Gastroesophageal sphincter (tissue), 4 donors: Measurements from ENCODE around the gene GMDS. TPM values are rescaled to one million over a fixed set of nuclear protein-coding genes. Genes with fewer than 3 reads are reported as not detected.

Experiments
- ATAC-seq: fragments of 150-250 bp; one replicate; pipeline ENCODE4 v1.9.1; 2016; ENCODE audit warnings: mild to moderate bottlenecking, moderate library complexity
- H3K27ac ChIP-seq, 4 donors: fragments of 200-600 bp; sonication (generic) in 3 of 4; 1 replicate in 3 of 4; 2 replicates in 1 of 4; pipeline ENCODE4 v1.5.1; 2016 to 2019
- H3K27me3 ChIP-seq: fragments of 200-600 bp; sonication (generic); one replicate; pipeline ENCODE4 v1.5.1; 2019
- H3K36me3 ChIP-seq, 2 donors: fragments of 200-600 bp; sonication (generic); one replicate each; pipeline ENCODE4 v1.5.1; 2019; ENCODE audit warnings: control low read depth in 1 of 2
- H3K4me1 ChIP-seq, 3 donors: fragments of 200-600 bp; sonication (generic); 1 replicate in 2 of 3; 2 replicates in 1 of 3; pipeline ENCODE4 v1.5.1; 2016 to 2019; ENCODE audit warnings: control low read depth in 2 of 3
- H3K4me3 ChIP-seq, 2 donors: fragments of 200-600 bp; sonication (generic); one replicate each; pipeline ENCODE4 v1.5.1; 2019; ENCODE audit warnings: mild to moderate bottlenecking in 1 of 2, moderate library complexity in 1 of 2
- H3K9me3 ChIP-seq, 3 donors: fragments of 200-600 bp; sonication (generic); one replicate each; pipeline ENCODE4 v1.5.1; 2017 to 2019; ENCODE audit warnings: control low read depth in 2 of 3
- CTCF ChIP-seq, 4 experiments: fragments of 200-600 bp in 2 of 4; fragments of 450-650 bp in 2 of 4; sonication (generic) in 1 of 4; IDR thresholded peaks; one replicate each; pipeline ENCODE4 v1.5.1; 2017 to 2019; ENCODE audit warnings: antibody characterized with exemption in 4 of 4, mild to moderate bottlenecking in 2 of 4, moderate library complexity in 2 of 4
- EP300 ChIP-seq: sonication (generic); formaldehyde crosslinking; IDR thresholded peaks from one replicate; pipeline ENCODE4 v1.6.1; 2017; ENCODE audit warnings: antibody characterized with exemption, mild to moderate bottlenecking
- POLR2A ChIP-seq, 2 donors: fragments of 450-650 bp; IDR thresholded peaks; one replicate each; pipeline ENCODE4 v1.6.1; 2017; ENCODE audit warnings: antibody characterized with exemption in 2 of 2, mild to moderate bottlenecking in 2 of 2, moderate library complexity in 1 of 2
- POLR2AphosphoS5 ChIP-seq: sonication (generic); formaldehyde crosslinking; IDR thresholded peaks from one replicate; pipeline ENCODE4 v1.6.1; 2017; ENCODE audit warnings: antibody characterized with exemption
- WGBS, 2 donors: methylation state at CpG; one replicate each; pipeline ENCODE4 v1.1.5; 2018; ENCODE audit warnings: low coverage in 1 of 2; 5-methylcytosine and 5-hydroxymethylcytosine counted together
- total RNA-seq, 4 donors: library from RNA; depleted of rRNA; stranded (reverse); fragments of >200 nt; gene quantifications; one replicate each; pipeline ENCODE4 v1.1.0, GENCODE V29; 2016

GMDS gene
- total RNA-seq, 4 donors from 2014 or later: 5.0 to 14.7 (median 6.4) TPM

GRCh38 chr6:2033544-2033943, 211.9 kb downstream of the GMDS start:
- no peak for TF ChIP-seq EP300
- no peak for TF ChIP-seq POLR2A (IDR thresholded peaks at IDR 0.05)
- TF ChIP-seq CTCF (IDR thresholded peaks at IDR 0.05): no peak
- WGBS, 2 donors: 97 to 98% methylated on average over 4 of the region's 4 CpGs
- ATAC-seq: no peak

DNA sequence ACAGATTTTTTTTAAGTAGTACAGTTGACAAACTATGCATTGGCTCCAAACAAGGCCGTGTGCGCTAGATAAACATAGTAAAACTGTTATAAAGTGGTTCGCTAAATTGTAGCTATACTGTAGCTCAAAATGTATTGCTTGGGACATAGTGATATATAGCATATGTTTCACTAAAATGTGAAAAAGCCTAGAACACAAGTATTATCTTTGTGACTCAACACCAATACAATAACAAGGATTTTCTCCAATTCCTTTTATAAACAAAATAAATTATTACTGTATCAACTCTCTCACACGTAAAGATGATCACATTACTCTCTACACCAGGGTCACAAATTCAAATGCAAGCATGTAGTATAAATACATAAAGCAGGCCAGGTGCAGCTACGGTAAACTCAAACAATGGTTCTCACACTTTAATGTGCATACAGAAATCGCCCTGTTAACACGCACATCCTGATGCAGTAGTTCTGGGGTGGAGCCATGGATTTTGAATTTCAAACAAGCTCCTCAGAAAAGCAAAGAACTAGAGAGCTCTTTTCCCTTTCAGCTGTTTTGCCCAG, 214.6 kb downstream of the GMDS start:
- H3K9me3 ChIP-seq: no peaks in the 10 kb centered on the region
- ATAC-seq: no peak
- TF ChIP-seq POLR2AphosphoS5 (no peak), CTCF (IDR thresholded peaks at IDR 0.05) (no peak), POLR2A (IDR thresholded peaks at IDR 0.05) (no peak)
- H3K4me3 ChIP-seq: no peak overlapping the region
- no peaks in the 10 kb centered on the region for H3K36me3 ChIP-seq
- H3K4me1 ChIP-seq: no peaks in the 10 kb centered on the region
- no peak overlapping the region for H3K27ac ChIP-seq
- no peaks in the 10 kb centered on the region for H3K27me3 ChIP-seq
- WGBS, 2 donors: 88 to 89% methylated on average over 4 to 7 of the region's 7 CpGs

More at GRCh38 chr6:2033544-2033943, 211.9 kb downstream of the GMDS start:
- Histone ChIP-seq H3K4me3 (no peak overlapping the region), H3K36me3 (no peaks in the 10 kb centered on the region), H3K27ac (no peak overlapping the region), H3K9me3 (no peaks in the 10 kb centered on the region), H3K27me3 (no peaks in the 10 kb centered on the region), H3K4me1 (no peaks in the 10 kb centered on the region)

DNA sequence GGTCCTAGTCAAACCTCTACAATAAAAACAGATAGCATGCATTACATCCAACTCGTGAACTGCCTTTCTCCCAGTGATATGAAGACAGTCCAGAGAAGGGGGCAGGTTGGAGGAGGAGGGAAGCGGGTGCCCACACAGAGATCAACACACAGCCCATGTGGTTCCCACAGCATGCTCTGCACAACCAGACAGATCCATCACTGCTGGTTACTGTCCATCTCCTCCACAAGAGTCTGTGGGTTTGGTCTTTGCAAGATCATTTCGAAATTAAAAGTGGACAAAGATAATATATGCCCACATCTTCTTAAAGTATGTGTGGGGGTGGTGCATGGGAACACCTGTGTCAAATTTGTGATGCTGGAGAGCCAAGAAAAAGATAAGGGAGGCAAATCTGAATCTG, 215.5 kb downstream of the GMDS start:
- TF ChIP-seq POLR2AphosphoS5: no peak
- no peak for TF ChIP-seq EP300
- TF ChIP-seq CTCF (IDR thresholded peaks at IDR 0.05): no peak
- no peak for TF ChIP-seq POLR2A (IDR thresholded peaks at IDR 0.05)
- ATAC-seq: no peak
- Histone ChIP-seq H3K9me3 (no peaks in the 10 kb centered on the region), H3K4me3 (no peak overlapping the region), H3K36me3 (no peaks in the 10 kb centered on the region), H3K27me3 (no peaks in the 10 kb centered on the region), H3K27ac (no peak overlapping the region), H3K4me1 (no peaks in the 10 kb centered on the region)
- WGBS, 2 donors: 83 to 92% methylated on average over 1 to 3 of the region's 3 CpGs

DNA sequence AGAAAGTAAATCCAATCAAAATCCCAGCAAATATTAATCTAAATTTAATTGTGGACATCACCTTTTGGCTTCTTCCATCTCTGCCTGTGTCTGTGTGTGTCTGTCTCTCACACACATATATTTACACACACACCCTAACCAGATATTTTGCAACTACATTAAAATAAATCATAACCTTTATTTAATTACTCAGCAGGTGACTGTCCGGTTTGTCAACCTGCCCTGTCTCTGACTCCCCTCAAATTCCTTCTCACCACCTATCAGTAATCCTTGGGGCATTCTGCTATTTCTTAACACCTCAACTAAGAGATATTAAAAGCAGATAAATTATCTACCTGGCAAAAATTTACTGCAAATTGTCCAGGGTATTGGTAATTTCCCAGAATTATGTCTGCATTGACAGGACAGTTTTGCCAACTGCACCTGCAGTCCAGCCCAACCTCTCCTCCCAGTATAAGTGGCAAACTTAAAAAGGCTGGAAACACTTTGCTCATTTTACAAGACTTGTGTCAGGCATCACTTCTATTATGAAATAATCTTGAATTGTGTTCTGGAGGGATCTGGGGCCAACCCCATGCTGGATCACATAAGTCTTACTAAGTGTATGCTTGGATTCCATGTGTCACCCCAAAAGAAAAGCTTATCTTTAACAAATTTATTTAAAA, 216.1 kb downstream of the GMDS start:
- no peaks in the 10 kb centered on the region for H3K4me1 ChIP-seq
- no peak for ATAC-seq
- TF ChIP-seq CTCF (IDR thresholded peaks at IDR 0.05): no peak
- TF ChIP-seq POLR2A (IDR thresholded peaks at IDR 0.05): no peak
- TF ChIP-seq POLR2AphosphoS5: no peak
- TF ChIP-seq EP300: no peak
- H3K27me3 ChIP-seq: no peaks in the 10 kb centered on the region
- no peaks in the 10 kb centered on the region for H3K9me3 ChIP-seq
- H3K27ac ChIP-seq: no peak overlapping the region
- no peaks in the 10 kb centered on the region for H3K36me3 ChIP-seq
- WGBS, 2 donors: 89 to 100% methylated on average over 1 of the region's 1 CpG
- no peak overlapping the region for H3K4me3 ChIP-seq

GRCh38 chr6:2028457-2029038, 216.9 kb downstream of the GMDS start:
- H3K27me3 ChIP-seq: no peaks in the 10 kb centered on the region
- WGBS, 2 donors: 28 to 31% methylated on average over 6 of the region's 6 CpGs
- peak; percentile 34 for TF ChIP-seq POLR2AphosphoS5
- no peak for TF ChIP-seq EP300
- H3K36me3 ChIP-seq: no peaks in the 10 kb centered on the region
- no peaks in the 10 kb centered on the region for H3K9me3 ChIP-seq
- no peak overlapping the region for H3K4me3 ChIP-seq
- H3K4me1 ChIP-seq: no peaks in the 10 kb centered on the region
- no peak for ATAC-seq
- H3K27ac ChIP-seq: no peak overlapping the region
